ENCODE data around the gene GPC6. TPM values are rescaled to one million over a fixed set of nuclear protein-coding genes. Genes with fewer than 3 reads are reported as not detected.

GPC6 gene
- total and polyA plus RNA-seq, 2 donors (not counting 3 experiments of a cell fraction or from before 2014, with no cell fraction given) = 0.01 TPM; not detected in 1

GRCh38 chr13:93502071-93502470, 275.5 kb downstream of the GPC6 start:
- no peak for DNase-seq (ENCODE audit: low read depth, low spot score)
- H3K9me1 ChIP-seq (replicated peaks; ENCODE audit: control insufficient read depth, extremely low read depth, insufficient read depth, low read length) = no peaks in the 10 kb centered on the region
- H2AFZ ChIP-seq (ENCODE audit: low read depth, low read length) = no peak overlapping the region
- TF ChIP-seq GATA2 (IDR thresholded peaks at IDR 0.05; ENCODE audit: insufficient read depth, insufficient read length, low read depth, low read length) = no peak
- TF ChIP-seq FOS (IDR thresholded peaks at IDR 0.05; ENCODE audit: borderline replicate concordance, insufficient read depth, low read length) = no peak
- TF ChIP-seq EZH2 (IDR thresholded peaks at IDR 0.05; ENCODE audit: borderline replicate concordance, low read depth, low read length, severe bottlenecking) = no peak
- no peak for TF ChIP-seq MYC (IDR thresholded peaks at IDR 0.05; ENCODE audit: low read depth, low read length)
- TF ChIP-seq JUN (IDR thresholded peaks at IDR 0.05; ENCODE audit: borderline replicate concordance, insufficient read depth, insufficient read length, low read depth) = no peak
- TF ChIP-seq POLR2AphosphoS5 (IDR thresholded peaks at IDR 0.05; ENCODE audit: insufficient read depth, low read depth, low read length) = no peak
- TF ChIP-seq MAX (IDR thresholded peaks at IDR 0.05; ENCODE audit: insufficient read depth, insufficient read length) = no peak
- no peak for TF ChIP-seq POLR2A (IDR thresholded peaks at IDR 0.05; ENCODE audit: low read depth, low read length)
- TF ChIP-seq CTCF (IDR thresholded peaks at IDR 0.05; ENCODE audit: extremely low read depth in 1 of 2, insufficient read depth in 1 of 2, low read depth in 1 of 2, low read length in 2 of 2) = no peak
- no TSS peak for BruUV-seq (replicated peaks)
- FAIRE-seq = no peak
- dilution Hi-C loops (cut with MboI; ENCODE audit: extremely low pct_ligation_motif_present, low sequenced_read_pairs) = no loop called here
- H3K4me2 ChIP-seq (ENCODE audit: insufficient read depth, low read length) = no peak overlapping the region
- peaks cover 3% of the 10 kb centered on the region for H3K9me3 ChIP-seq (replicated peaks; ENCODE audit: control insufficient read depth, insufficient read depth, low read length)
- ChIA-PET POLR2A (no interaction called here), CTCF (no interaction called here)
- no peak overlapping the region for H3K27ac ChIP-seq (ENCODE audit: insufficient read depth, low read depth, low read length)
- H3K9ac ChIP-seq (replicated peaks; ENCODE audit: extremely low read depth, insufficient read depth, low read length) = no peak overlapping the region
- no peaks in the 10 kb centered on the region for H3K79me2 ChIP-seq (ENCODE audit: control insufficient read depth, insufficient read depth, low read length)
- H3K4me3 ChIP-seq (replicated peaks in 1 of 3; ENCODE audit: insufficient read depth in 1 of 3, low read depth in 1 of 3, low read length in 3 of 3) = no peak overlapping the region
- no peaks in the 10 kb centered on the region for H3K36me3 ChIP-seq (ENCODE audit: control insufficient read depth in 2 of 2, extremely low read depth in 1 of 2, insufficient read depth in 2 of 2, low read length in 2 of 2)
- no peaks in the 10 kb centered on the region for H3K27me3 ChIP-seq (ENCODE audit: control insufficient read depth in 2 of 2, insufficient read depth in 2 of 2, low read length in 2 of 2)
- no peaks in the 10 kb centered on the region for H3K4me1 ChIP-seq (ENCODE audit: control insufficient read depth, extremely low read depth, insufficient read depth, low read length)
- no peaks in the 10 kb centered on the region for H4K20me1 ChIP-seq (replicated peaks; ENCODE audit: control insufficient read depth, extremely low read depth, insufficient read depth, low read length)
- intact Hi-C loops (cut with micrococcal nuclease) = no loop called here

Data from endothelial cell of umbilical vein (primary cell).